ENCODE data around the gene ARPC1A.
"Not testable (repeated sequence)": the region's sequence is repeated elsewhere in the genome, so short reads cannot be mapped to it uniquely, and the experiment has no call there.

Gene ARPC1A

GRCh38 chr7:99404977-99405320, 79.3 kb downstream of the ARPC1A start:
- Histone ChIP-seq H3K27me3 (ENCODE audit: insufficient read depth, low read length) (no peaks in the 10 kb centered on the region), H3K36me3 (ENCODE audit: insufficient read depth, low read length) (peaks cover 49% of the 10 kb centered on the region), H3K4me1 (ENCODE audit: insufficient read depth, low read length) (peaks cover 15% of the 10 kb centered on the region), H3K9ac (ENCODE audit: low read depth, low read length) (no peak overlapping the region), H3K9me3 (ENCODE audit: insufficient read depth, low read depth, low read length) (no peaks in the 10 kb centered on the region), H3K4me3 (ENCODE audit: low read length) (no peak overlapping the region), H3K27ac (ENCODE audit: low read depth, low read length) (no peak overlapping the region)
- WGBS, result 97% methylated on average over 10 of the region's 10 CpGs

- Histone ChIP-seq H3K4me3 (ENCODE audit: low read length) (peak overlapping the region; percentile 89), H3K27me3 (ENCODE audit: insufficient read depth, low read length) (no peaks in the 10 kb centered on the region), H3K4me1 (ENCODE audit: insufficient read depth, low read length) (peaks cover 17% of the 10 kb centered on the region), H3K36me3 (ENCODE audit: insufficient read depth, low read length) (peaks cover 49% of the 10 kb centered on the region), H3K9ac (ENCODE audit: low read depth, low read length) (peak overlapping the region; percentile 98; the same call in 1 of the 2 replicates), H3K27ac (ENCODE audit: low read depth, low read length) (peak overlapping the region; percentile 29; the same call in 1 of the 2 replicates), H3K9me3 (ENCODE audit: insufficient read depth, low read depth, low read length) (no peaks in the 10 kb centered on the region)
- 83% methylated on average over 1 of the region's 1 CpG for WGBS
Observed at GRCh38 chr7:99406557-99406956, 80.9 kb downstream of the ARPC1A start.

GRCh38 chr7:99407872-99408378, 82.2 kb downstream of the ARPC1A start:
- under 1% methylated on average over 28 of the region's 28 CpGs for WGBS
- no peaks in the 10 kb centered on the region for H3K9me3 ChIP-seq (ENCODE audit: insufficient read depth, low read depth, low read length)
- peak overlapping the region; percentile 100 for H3K27ac ChIP-seq (ENCODE audit: low read depth, low read length)
- H3K36me3 ChIP-seq (ENCODE audit: insufficient read depth, low read length), result peaks cover 50% of the 10 kb centered on the region
- H3K4me3 ChIP-seq (ENCODE audit: low read length), result peak overlapping the region; percentile 89
- H3K27me3 ChIP-seq (ENCODE audit: insufficient read depth, low read length), result no peaks in the 10 kb centered on the region
- H3K4me1 ChIP-seq (ENCODE audit: insufficient read depth, low read length), result peaks cover 17% of the 10 kb centered on the region
- H3K9ac ChIP-seq (ENCODE audit: low read depth, low read length), result peak overlapping the region; percentile 98

- under 1% methylated on average over 72 of the region's 72 CpGs for WGBS
Observed at GRCh38 chr7:99408379-99409191, 82.9 kb downstream of the ARPC1A start, which contains the start of the genes BUD31 and PDAP1. TSS of gene BUD31 (plus strand) at chr7:99408969. CDS start at chr7:99411093, 2,124 bp downstream. TSS of gene PDAP1 (minus strand) at chr7:99408597. CDS start at chr7:99408548, 49 bp downstream.

GRCh38 chr7:99409192-99409572, 83.5 kb downstream of the ARPC1A start:
- WGBS, result under 1% methylated on average over 18 of the region's 18 CpGs
- Histone ChIP-seq H3K4me3 (ENCODE audit: low read length) (peak overlapping the region; percentile 89), H3K36me3 (ENCODE audit: insufficient read depth, low read length) (peaks cover 50% of the 10 kb centered on the region), H3K27me3 (ENCODE audit: insufficient read depth, low read length) (no peaks in the 10 kb centered on the region), H3K9me3 (ENCODE audit: insufficient read depth, low read depth, low read length) (no peaks in the 10 kb centered on the region), H3K4me1 (ENCODE audit: insufficient read depth, low read length) (peaks cover 17% of the 10 kb centered on the region), H3K27ac (ENCODE audit: low read depth, low read length) (peak overlapping the region; percentile 100), H3K9ac (ENCODE audit: low read depth, low read length) (peak overlapping the region; percentile 98)

More at GRCh38 chr7:99408379-99409191, 82.9 kb downstream of the ARPC1A start, which contains the start of the genes BUD31 and PDAP1:
- Histone ChIP-seq H3K9me3 (ENCODE audit: insufficient read depth, low read depth, low read length) (no peaks in the 10 kb centered on the region), H3K27ac (ENCODE audit: low read depth, low read length) (peak within 1 kb of the TSS; percentile 100), H3K27me3 (ENCODE audit: insufficient read depth, low read length) (no peaks in the 10 kb centered on the region), H3K4me1 (ENCODE audit: insufficient read depth, low read length) (peaks cover 17% of the 10 kb centered on the region), H3K4me3 (ENCODE audit: low read length) (peak within 1 kb of the TSS; percentile 89), H3K36me3 (ENCODE audit: insufficient read depth, low read length) (peaks cover 50% of the 10 kb centered on the region), H3K9ac (ENCODE audit: low read depth, low read length) (peak within 1 kb of the TSS; percentile 98)

- Histone ChIP-seq H3K9ac (ENCODE audit: low read depth, low read length) (peak overlapping the region; percentile 98; the same call in 1 of the 2 replicates), H3K27me3 (ENCODE audit: insufficient read depth, low read length) (no peaks in the 10 kb centered on the region), H3K27ac (ENCODE audit: low read depth, low read length) (no peak overlapping the region), H3K4me1 (ENCODE audit: insufficient read depth, low read length) (peaks cover 17% of the 10 kb centered on the region), H3K36me3 (ENCODE audit: insufficient read depth, low read length) (peaks cover 50% of the 10 kb centered on the region), H3K9me3 (ENCODE audit: insufficient read depth, low read depth, low read length) (no peaks in the 10 kb centered on the region), H3K4me3 (ENCODE audit: low read length) (peak overlapping the region; percentile 89)
- 69% methylated on average over 3 of the region's 3 CpGs for WGBS
Observed at GRCh38 chr7:99409806-99410205, 84.1 kb downstream of the ARPC1A start.

- Histone ChIP-seq H3K4me3 (ENCODE audit: low read length) (no peak overlapping the region), H3K9ac (ENCODE audit: low read depth, low read length) (no peak overlapping the region), H3K9me3 (ENCODE audit: insufficient read depth, low read depth, low read length) (no peaks in the 10 kb centered on the region), H3K27me3 (ENCODE audit: insufficient read depth, low read length) (no peaks in the 10 kb centered on the region), H3K36me3 (ENCODE audit: insufficient read depth, low read length) (peaks cover 53% of the 10 kb centered on the region), H3K4me1 (ENCODE audit: insufficient read depth, low read length) (peaks cover 17% of the 10 kb centered on the region), H3K27ac (ENCODE audit: low read depth, low read length) (no peak overlapping the region)
- 94% methylated on average over 2 of the region's 2 CpGs for WGBS
Observed at GRCh38 chr7:99410635-99411034, 84.9 kb downstream of the ARPC1A start.

GRCh38 chr7:99415513-99416127, 89.9 kb downstream of the ARPC1A start:
- not testable (repeated sequence) for H3K9me3 ChIP-seq (ENCODE audit: insufficient read depth, low read depth, low read length); H3K9ac ChIP-seq (ENCODE audit: low read depth, low read length); H3K27me3 ChIP-seq (ENCODE audit: insufficient read depth, low read length); H3K4me3 ChIP-seq (ENCODE audit: low read length); H3K4me1 ChIP-seq (ENCODE audit: insufficient read depth, low read length); H3K27ac ChIP-seq (ENCODE audit: low read depth, low read length)
- WGBS, result 54% methylated on average over 11 of the region's 17 CpGs
- H3K36me3 ChIP-seq (ENCODE audit: insufficient read depth, low read length), result peaks cover 95% of the 10 kb centered on the region

Data from HUES64 (cell line).